GM12878 (cell line): ENCODE data around the gene SLX4IP. TPM values are rescaled to one million over a fixed set of nuclear protein-coding genes. Genes with fewer than 3 reads are reported as not detected.

Experiments
- ATAC-seq: fragments of 200-7000 bp; cut with Tn5 transposase; 3 replicates; pipeline ENCODE4 v1.9.1; 2020; ENCODE audit warnings: mild to moderate bottlenecking, moderate library complexity
- BruUV-seq: library from RNA; stranded (reverse); fragments of 400-500 nt; replicated peaks from 2 replicates; lab custom pipeline; 2021; lab: Mats Ljungman, UMichigan
- CTCF ChIA-PET: fragments of 300-600 bp; sonication (Branson Sonifier 250); formaldehyde crosslinking; extraction: SDS; loops from one replicate; lab custom pipeline; 2021; ENCODE audit warnings: inconsistent platforms; lab: Yijun Ruan, JAX
- POLR2A ChIA-PET: fragments of 350-600 bp; formaldehyde crosslinking; extraction: SDS; loops from one replicate; lab custom pipeline; 2021; ENCODE audit warnings: inconsistent platforms; lab: Charles Lee
- RAD21 ChIA-PET: fragments of 300-600 bp; sonication (Branson Sonifier 250); formaldehyde crosslinking; loops from one replicate; lab custom pipeline; 2023; ENCODE audit warnings: antibody characterized with exemption; ENCODE audit not compliant: unreplicated experiment; lab: Charles Lee
- SMC1A ChIA-PET: fragments of 300-600 bp; sonication (Branson Sonifier 250); formaldehyde crosslinking; loops from one replicate; lab custom pipeline; 2023; ENCODE audit not compliant: unreplicated experiment, uncharacterized antibody; lab: Charles Lee
- DNase-seq: peaks from one replicate; pipeline ENCODE4 v3.0.0-alpha.2; 2011; ENCODE audit warnings: low read depth, low spot score
- FAIRE-seq: peaks from 3 replicates; lab custom pipeline; 2011; peaks lifted over from hg19 to GRCh38; lab: Jason Lieb, UNC
- H2AFZ ChIP-seq: 2 replicates; pipeline ENCODE4 v1.6.0; 2011; ENCODE audit warnings: low read depth, low read length, control low read depth; ENCODE audit not compliant: control insufficient read depth
- H3K27ac ChIP-seq: 2 replicates; pipeline ENCODE4 v1.5.1; 2011; ENCODE audit warnings: control low read depth; ENCODE audit not compliant: control insufficient read depth, insufficient read depth
- H3K27me3 ChIP-seq, 2 experiments: replicated peaks in 1 of 2; 2 replicates each; pipeline versions ENCODE4 v1.6.0 to v1.6.1; 2011; ENCODE audit warnings: low read length in 1 of 2; ENCODE audit not compliant: control insufficient read depth in 2 of 2, insufficient read depth in 2 of 2
- H3K36me3 ChIP-seq, 2 experiments: 2 replicates each; pipeline ENCODE4 v1.5.1; 2011; ENCODE audit warnings: low read length in 1 of 2; ENCODE audit not compliant: control insufficient read depth in 2 of 2, insufficient read depth in 2 of 2
- H3K4me1 ChIP-seq: 2 replicates; pipeline ENCODE4 v1.6.1; 2011; ENCODE audit warnings: mild to moderate bottlenecking, low read length, moderate library complexity, mixed read lengths; ENCODE audit not compliant: control insufficient read depth, insufficient read depth
- H3K4me2 ChIP-seq: 2 replicates; pipeline ENCODE4 v1.6.0; 2011; ENCODE audit warnings: control low read depth; ENCODE audit not compliant: control insufficient read depth, insufficient read depth
- H3K4me3 ChIP-seq: fragments of 200-600 bp; sonication (generic); 2 replicates; pipeline ENCODE4 v1.5.1; 2016
- H3K79me2 ChIP-seq: 2 replicates; pipeline ENCODE4 v1.6.0; 2011; ENCODE audit warnings: low read length; ENCODE audit not compliant: control insufficient read depth, insufficient read depth
- H3K9ac ChIP-seq: 2 replicates; pipeline ENCODE4 v1.8.0; 2011; ENCODE audit warnings: low read length, control low read depth, mixed read lengths; ENCODE audit not compliant: control insufficient read depth, insufficient read depth
- H3K9me3 ChIP-seq: replicated peaks from 3 replicates; pipeline ENCODE4 v1.5.1; 2011; ENCODE audit warnings: mild to moderate bottlenecking, low read length; ENCODE audit not compliant: control insufficient read depth, insufficient read depth
- H4K20me1 ChIP-seq: 2 replicates; pipeline ENCODE4 v1.6.0; 2011; ENCODE audit not compliant: control insufficient read depth, insufficient read depth
- CBFB ChIP-seq: IDR thresholded peaks from 2 replicates; pipeline ENCODE4 v1.6.1; 2016; ENCODE audit warnings: antibody characterized with exemption, low read depth
- HDGF ChIP-seq: fragments of 450-650 bp; IDR thresholded peaks from 2 replicates; pipeline ENCODE4 v1.6.1; 2016; ENCODE audit warnings: antibody characterized with exemption
- LARP7 ChIP-seq: fragments of 450-650 bp; IDR thresholded peaks from 2 replicates; pipeline ENCODE4 v1.6.1; 2017; ENCODE audit warnings: mild to moderate bottlenecking
- MTA3 ChIP-seq: IDR thresholded peaks from 2 replicates; pipeline ENCODE4 v1.6.1; 2012; ENCODE audit warnings: low read length, inconsistent platforms, borderline replicate concordance
- PML ChIP-seq: IDR thresholded peaks from 2 replicates; pipeline ENCODE4 v1.6.1; 2012; ENCODE audit warnings: low read length, inconsistent platforms
- RAD21 ChIP-seq: IDR thresholded peaks from 2 replicates; pipeline ENCODE4 v1.6.1; 2011; ENCODE audit warnings: mild to moderate bottlenecking, low read depth, low read length, moderate library complexity; ENCODE audit not compliant: insufficient read depth
- RFX5 ChIP-seq: IDR thresholded peaks from 2 replicates; pipeline ENCODE4 v1.6.1; 2011; ENCODE audit warnings: low read depth, low read length, improper control_type of control experiment
- STAT1 ChIP-seq: fragments of 450-650 bp; conservative IDR thresholded peaks from 2 replicates; pipeline ENCODE4 v1.6.1; 2014; ENCODE audit warnings: antibody characterized with exemption, mild to moderate bottlenecking
- TARDBP ChIP-seq: IDR thresholded peaks from 2 replicates; pipeline ENCODE4 v1.6.1; 2016; ENCODE audit warnings: borderline replicate concordance
- USF1 ChIP-seq: IDR thresholded peaks from 2 replicates; pipeline ENCODE4 v1.6.1; 2011; ENCODE audit warnings: borderline replicate concordance, low read depth, mild to moderate bottlenecking, moderate library complexity, mixed read lengths, low read length; ENCODE audit not compliant: insufficient read depth; ENCODE audit errors: extremely low read length
- USF2 ChIP-seq: IDR thresholded peaks from 2 replicates; pipeline ENCODE4 v1.6.1; 2011; ENCODE audit warnings: low read depth, low read length, improper control_type of control experiment, borderline replicate concordance
- ZNF24 ChIP-seq: fragments of 450-650 bp; IDR thresholded peaks from 2 replicates; pipeline ENCODE4 v1.6.1; 2017; ENCODE audit warnings: antibody characterized with exemption, mild to moderate bottlenecking
- WGBS: methylation state at CpG from one replicate; pipeline ENCODE4 v1.1.6; 2016; ENCODE audit warnings: low lambda C conversion rate; ENCODE audit not compliant: insufficient replicate concordance, insufficient coverage; ENCODE audit errors: missing lambda C conversion rate; 5-methylcytosine and 5-hydroxymethylcytosine counted together
- in situ Hi-C: fragments of 300-500 bp; cut with MboI; formaldehyde crosslinking; loops from 9 replicates; pipeline ENCODE4 v1.14.3; 2018; ENCODE audit warnings: mixed read lengths
- intact Hi-C: fragments of 100-400 bp; cut with micrococcal nuclease; formaldehyde crosslinking; loops from one replicate; pipeline ENCODE4 v1.14.2; 2022; ENCODE audit not compliant: unreplicated experiment
- polyA plus RNA-seq, 11 experiments: library from polyadenylated mRNA; depleted of rRNA in 4 of 11; unstranded in 6 of 11; stranded (reverse) in 5 of 11; fragments of >200 nt; fragmentation: Nextera tagmentation in 4 of 11; fragmentation: Illumina TruSeq in 1 of 11; extraction: Ambion mirVana in 4 of 11; extraction: Trizol in 1 of 11; gene quantifications; 1 replicate in 1 of 11; 2 replicates in 10 of 11; pipeline versions ENCODE4 v1.2.1 to v1.2.3, GENCODE V29; 2011 to 2016; ENCODE audit warnings: inconsistent platforms in 2 of 11, missing spikeins in 2 of 11, low read depth in 1 of 11
- total RNA-seq, 4 experiments: library from RNA; depleted of rRNA in 3 of 4; stranded (reverse); fragments of >200 nt in 3 of 4; fragmentation: Illumina TruSeq in 1 of 4; extraction: Trizol in 1 of 4; gene quantifications; 2 replicates each; pipeline versions ENCODE4 v1.2.1 to v1.2.3, GENCODE V29; 2013 to 2021
- TF ChIP-seq, protein P1 (sequence below): fragments of 450-650 bp; IDR thresholded peaks from 2 replicates; pipeline ENCODE4 v1.6.1; 2018; ENCODE audit warnings: mild to moderate bottlenecking, low read depth, moderate library complexity; ENCODE audit not compliant: partially characterized antibody
- TF ChIP-seq, protein P2 (sequence below): IDR thresholded peaks from 2 replicates; pipeline ENCODE4 v1.6.1; 2012; ENCODE audit warnings: low read depth, low read length, improper control_type of control experiment
- TF ChIP-seq, protein P3 (sequence below): IDR thresholded peaks from 2 replicates; pipeline ENCODE4 v1.6.1; 2012; ENCODE audit warnings: mild to moderate bottlenecking, low read depth, low read length

Gene SLX4IP
- total and polyA plus RNA-seq, 10 of the 15 experiments (the other 5 are each of a cell fraction or from before 2014, with no cell fraction given), result 2.2 to 11.0 (median 6.3) TPM

GRCh38 chr20:10626896-10627295 lies 191.8 kb downstream of the SLX4IP start:
- no peak overlapping the region for H3K4me3 ChIP-seq
- ChIA-PET CTCF (interaction anchor here (0.9 kb wide), 1 partner anchor 8 kb away, joined by 4 read pairs; no protein-coding TSS in a partner anchor), SMC1A (no interaction called here), POLR2A (no interaction called here), RAD21 (interaction anchor here (0.8 kb wide), 1 partner anchor 113 kb away, joined by 3 read pairs; no protein-coding TSS in a partner anchor)
- ATAC-seq (no peak), FAIRE-seq (no peak), DNase-seq (no peak)
- H3K36me3 ChIP-seq, result peaks cover 0 to 3% of the 10 kb centered on the region in 2 experiments; a peak in 1 of 4 replicates
- no peak overlapping the region for H3K4me2 ChIP-seq
- no peaks in the 10 kb centered on the region for H3K9me3 ChIP-seq
- BruUV-seq, result no TSS peak
- H3K27me3 ChIP-seq, result no peaks in the 10 kb centered on the region
- no peak overlapping the region for H3K27ac ChIP-seq
- H2AFZ ChIP-seq, result no peak overlapping the region
- WGBS, result 86% methylated on average over 3 of the region's 3 CpGs
- in situ Hi-C loops, result no loop called here
- H3K4me1 ChIP-seq, result no peaks in the 10 kb centered on the region; the same call in 1 of the 2 replicates
- intact Hi-C loops, result no loop called here
- no peaks in the 10 kb centered on the region for H4K20me1 ChIP-seq
- H3K79me2 ChIP-seq, result no peaks in the 10 kb centered on the region
- H3K9ac ChIP-seq, result no peak overlapping the region
- no peak for TF ChIP-seq RFX5
- no peak for TF ChIP-seq CBFB
- TF ChIP-seq LARP7, result no peak
- TF ChIP-seq ZNF24, result no peak
- TF ChIP-seq TARDBP, result no peak
- TF ChIP-seq STAT1, result no peak
- no peak for TF ChIP-seq PML
- no peak for TF ChIP-seq HDGF
- TF ChIP-seq, protein P1, sequence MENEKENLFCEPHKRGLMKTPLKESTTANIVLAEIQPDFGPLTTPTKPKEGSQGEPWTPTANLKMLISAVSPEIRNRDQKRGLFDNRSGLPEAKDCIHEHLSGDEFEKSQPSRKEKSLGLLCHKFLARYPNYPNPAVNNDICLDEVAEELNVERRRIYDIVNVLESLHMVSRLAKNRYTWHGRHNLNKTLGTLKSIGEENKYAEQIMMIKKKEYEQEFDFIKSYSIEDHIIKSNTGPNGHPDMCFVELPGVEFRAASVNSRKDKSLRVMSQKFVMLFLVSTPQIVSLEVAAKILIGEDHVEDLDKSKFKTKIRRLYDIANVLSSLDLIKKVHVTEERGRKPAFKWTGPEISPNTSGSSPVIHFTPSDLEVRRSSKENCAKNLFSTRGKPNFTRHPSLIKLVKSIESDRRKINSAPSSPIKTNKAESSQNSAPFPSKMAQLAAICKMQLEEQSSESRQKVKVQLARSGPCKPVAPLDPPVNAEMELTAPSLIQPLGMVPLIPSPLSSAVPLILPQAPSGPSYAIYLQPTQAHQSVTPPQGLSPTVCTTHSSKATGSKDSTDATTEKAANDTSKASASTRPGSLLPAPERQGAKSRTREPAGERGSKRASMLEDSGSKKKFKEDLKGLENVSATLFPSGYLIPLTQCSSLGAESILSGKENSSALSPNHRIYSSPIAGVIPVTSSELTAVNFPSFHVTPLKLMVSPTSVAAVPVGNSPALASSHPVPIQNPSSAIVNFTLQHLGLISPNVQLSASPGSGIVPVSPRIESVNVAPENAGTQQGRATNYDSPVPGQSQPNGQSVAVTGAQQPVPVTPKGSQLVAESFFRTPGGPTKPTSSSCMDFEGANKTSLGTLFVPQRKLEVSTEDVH, result no peak
- no peak for TF ChIP-seq MTA3
- no peak for TF ChIP-seq RAD21
- TF ChIP-seq, protein P2, sequence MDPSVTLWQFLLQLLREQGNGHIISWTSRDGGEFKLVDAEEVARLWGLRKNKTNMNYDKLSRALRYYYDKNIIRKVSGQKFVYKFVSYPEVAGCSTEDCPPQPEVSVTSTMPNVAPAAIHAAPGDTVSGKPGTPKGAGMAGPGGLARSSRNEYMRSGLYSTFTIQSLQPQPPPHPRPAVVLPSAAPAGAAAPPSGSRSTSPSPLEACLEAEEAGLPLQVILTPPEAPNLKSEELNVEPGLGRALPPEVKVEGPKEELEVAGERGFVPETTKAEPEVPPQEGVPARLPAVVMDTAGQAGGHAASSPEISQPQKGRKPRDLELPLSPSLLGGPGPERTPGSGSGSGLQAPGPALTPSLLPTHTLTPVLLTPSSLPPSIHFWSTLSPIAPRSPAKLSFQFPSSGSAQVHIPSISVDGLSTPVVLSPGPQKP, result no peak
- no peak for TF ChIP-seq USF1
- TF ChIP-seq, protein P3, sequence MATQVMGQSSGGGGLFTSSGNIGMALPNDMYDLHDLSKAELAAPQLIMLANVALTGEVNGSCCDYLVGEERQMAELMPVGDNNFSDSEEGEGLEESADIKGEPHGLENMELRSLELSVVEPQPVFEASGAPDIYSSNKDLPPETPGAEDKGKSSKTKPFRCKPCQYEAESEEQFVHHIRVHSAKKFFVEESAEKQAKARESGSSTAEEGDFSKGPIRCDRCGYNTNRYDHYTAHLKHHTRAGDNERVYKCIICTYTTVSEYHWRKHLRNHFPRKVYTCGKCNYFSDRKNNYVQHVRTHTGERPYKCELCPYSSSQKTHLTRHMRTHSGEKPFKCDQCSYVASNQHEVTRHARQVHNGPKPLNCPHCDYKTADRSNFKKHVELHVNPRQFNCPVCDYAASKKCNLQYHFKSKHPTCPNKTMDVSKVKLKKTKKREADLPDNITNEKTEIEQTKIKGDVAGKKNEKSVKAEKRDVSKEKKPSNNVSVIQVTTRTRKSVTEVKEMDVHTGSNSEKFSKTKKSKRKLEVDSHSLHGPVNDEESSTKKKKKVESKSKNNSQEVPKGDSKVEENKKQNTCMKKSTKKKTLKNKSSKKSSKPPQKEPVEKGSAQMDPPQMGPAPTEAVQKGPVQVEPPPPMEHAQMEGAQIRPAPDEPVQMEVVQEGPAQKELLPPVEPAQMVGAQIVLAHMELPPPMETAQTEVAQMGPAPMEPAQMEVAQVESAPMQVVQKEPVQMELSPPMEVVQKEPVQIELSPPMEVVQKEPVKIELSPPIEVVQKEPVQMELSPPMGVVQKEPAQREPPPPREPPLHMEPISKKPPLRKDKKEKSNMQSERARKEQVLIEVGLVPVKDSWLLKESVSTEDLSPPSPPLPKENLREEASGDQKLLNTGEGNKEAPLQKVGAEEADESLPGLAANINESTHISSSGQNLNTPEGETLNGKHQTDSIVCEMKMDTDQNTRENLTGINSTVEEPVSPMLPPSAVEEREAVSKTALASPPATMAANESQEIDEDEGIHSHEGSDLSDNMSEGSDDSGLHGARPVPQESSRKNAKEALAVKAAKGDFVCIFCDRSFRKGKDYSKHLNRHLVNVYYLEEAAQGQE, result no peak
- no peak for TF ChIP-seq USF2
